Neutrophil (primary cell): ENCODE measurements around the gene GPR65.

Experiments used
- H3K27ac ChIP-seq: fragments of 200-600 bp; sonication (generic); 2 replicates; pipeline ENCODE4 v1.5.1; 2016; ENCODE audit warnings: mild to moderate bottlenecking, moderate library complexity
- H3K27me3 ChIP-seq: fragments of 200-600 bp; sonication (generic); 2 replicates; pipeline ENCODE4 v1.6.0; 2016; ENCODE audit warnings: mild to moderate bottlenecking
- H3K36me3 ChIP-seq: fragments of 200-600 bp; sonication (generic); 2 replicates; pipeline ENCODE4 v1.5.1; 2017
- H3K4me1 ChIP-seq, 2 experiments: fragments of 200-600 bp in 1 of 2; sonication (generic) in 1 of 2; 1 replicate in 1 of 2; 2 replicates in 1 of 2; pipeline versions ENCODE4 v1.5.1 to v1.6.1; 2013 to 2016; ENCODE audit warnings: low read depth in 1 of 2, low read length in 1 of 2, mild to moderate bottlenecking in 1 of 2, moderate library complexity in 1 of 2; ENCODE audit not compliant: control insufficient read depth in 1 of 2, insufficient read depth in 1 of 2
- H3K4me3 ChIP-seq, 2 experiments: fragments of 200-600 bp in 1 of 2; sonication (generic) in 1 of 2; 1 replicate in 1 of 2; 2 replicates in 1 of 2; pipeline ENCODE4 v1.5.1; 2013 to 2016; ENCODE audit warnings: low read depth in 1 of 2, low read length in 1 of 2, mild to moderate bottlenecking in 1 of 2, moderate library complexity in 1 of 2
- H3K9me3 ChIP-seq: fragments of 200-600 bp; sonication (generic); 2 replicates; pipeline ENCODE4 v1.5.1; 2016
- TF ChIP-seq, protein P1 (sequence below): fragments of 200-600 bp; sonication (generic); IDR thresholded peaks from 2 replicates; pipeline ENCODE4 v1.5.1; 2016; ENCODE audit warnings: antibody characterized with exemption

The GPR65 gene

DNA sequence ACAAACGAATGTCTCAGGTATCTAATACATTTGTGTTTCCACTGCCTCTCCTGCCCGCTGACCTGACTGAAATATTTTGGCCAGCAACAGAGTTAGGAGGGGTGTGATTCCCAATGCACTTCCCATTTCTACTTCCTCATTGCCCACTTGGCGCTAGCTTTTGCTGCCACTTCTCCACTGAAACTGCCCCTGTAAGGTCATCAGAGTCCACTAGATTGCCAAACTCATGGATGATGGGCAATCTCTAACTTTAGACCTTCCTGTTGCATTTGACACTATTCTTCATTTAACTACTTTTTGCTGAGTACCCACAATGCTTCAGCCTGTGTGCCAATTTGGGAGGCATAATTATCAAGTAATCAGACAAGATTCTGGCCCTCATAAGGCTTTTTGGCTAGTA, 40.8 kb downstream of the GPR65 start:
- peaks cover 0 to 21% of the 10 kb centered on the region in 2 experiments for H3K4me1 ChIP-seq
- H3K27ac ChIP-seq = peak overlapping the region; percentile 14
- no peaks in the 10 kb centered on the region for H3K27me3 ChIP-seq
- no peaks in the 10 kb centered on the region for H3K9me3 ChIP-seq
- H3K36me3 ChIP-seq = no peaks in the 10 kb centered on the region
- no peak overlapping the region for H3K4me3 ChIP-seq
- TF ChIP-seq, protein P1, sequence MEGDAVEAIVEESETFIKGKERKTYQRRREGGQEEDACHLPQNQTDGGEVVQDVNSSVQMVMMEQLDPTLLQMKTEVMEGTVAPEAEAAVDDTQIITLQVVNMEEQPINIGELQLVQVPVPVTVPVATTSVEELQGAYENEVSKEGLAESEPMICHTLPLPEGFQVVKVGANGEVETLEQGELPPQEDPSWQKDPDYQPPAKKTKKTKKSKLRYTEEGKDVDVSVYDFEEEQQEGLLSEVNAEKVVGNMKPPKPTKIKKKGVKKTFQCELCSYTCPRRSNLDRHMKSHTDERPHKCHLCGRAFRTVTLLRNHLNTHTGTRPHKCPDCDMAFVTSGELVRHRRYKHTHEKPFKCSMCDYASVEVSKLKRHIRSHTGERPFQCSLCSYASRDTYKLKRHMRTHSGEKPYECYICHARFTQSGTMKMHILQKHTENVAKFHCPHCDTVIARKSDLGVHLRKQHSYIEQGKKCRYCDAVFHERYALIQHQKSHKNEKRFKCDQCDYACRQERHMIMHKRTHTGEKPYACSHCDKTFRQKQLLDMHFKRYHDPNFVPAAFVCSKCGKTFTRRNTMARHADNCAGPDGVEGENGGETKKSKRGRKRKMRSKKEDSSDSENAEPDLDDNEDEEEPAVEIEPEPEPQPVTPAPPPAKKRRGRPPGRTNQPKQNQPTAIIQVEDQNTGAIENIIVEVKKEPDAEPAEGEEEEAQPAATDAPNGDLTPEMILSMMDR = no peak

DNA sequence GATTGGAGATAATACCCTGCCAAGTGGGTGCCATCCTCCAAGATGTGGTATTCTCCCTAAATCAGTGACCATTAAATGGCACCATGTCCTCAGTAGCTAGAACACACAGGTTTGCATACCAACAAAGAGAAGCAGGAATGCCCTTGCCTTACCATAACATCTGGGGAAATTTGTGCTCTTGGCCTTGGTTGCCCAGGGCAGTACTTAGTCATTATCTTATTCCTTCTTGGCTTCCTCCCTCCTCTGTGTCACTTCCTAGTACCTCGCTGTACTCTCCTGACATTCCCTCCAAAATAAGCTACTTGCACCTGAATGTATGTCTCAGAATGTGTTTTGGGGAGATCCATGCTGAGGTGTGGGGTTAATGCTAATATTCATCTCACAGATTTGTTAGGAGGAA, 43.4 kb downstream of the GPR65 start:
- TF ChIP-seq, protein P1 = no peak
- peaks cover 0 to 21% of the 10 kb centered on the region in 2 experiments for H3K4me1 ChIP-seq
- no peaks in the 10 kb centered on the region for H3K9me3 ChIP-seq
- no peaks in the 10 kb centered on the region for H3K27me3 ChIP-seq
- no peaks in the 10 kb centered on the region for H3K36me3 ChIP-seq
- no peak overlapping the region for H3K27ac ChIP-seq
- H3K4me3 ChIP-seq = no peak overlapping the region

DNA sequence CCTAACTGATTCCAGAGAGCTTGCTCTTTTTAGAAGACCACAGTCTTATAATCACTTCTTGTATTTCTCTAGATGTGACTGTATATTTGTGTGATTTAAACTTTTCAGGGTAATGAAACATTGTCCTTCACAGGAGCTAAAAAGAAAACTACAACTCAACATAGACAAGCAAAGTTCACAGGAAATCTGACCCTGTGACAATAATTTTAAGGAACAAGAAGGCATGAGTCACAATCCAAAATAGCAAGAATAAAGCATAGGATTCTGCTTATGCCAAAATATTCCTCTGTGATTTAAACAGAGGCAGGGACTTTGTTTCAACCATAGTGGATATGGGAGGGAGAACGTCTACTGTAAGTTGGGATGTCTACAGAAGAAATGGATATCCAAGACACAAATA, 44.3 kb downstream of the GPR65 start:
- Histone ChIP-seq H3K9me3 (no peaks in the 10 kb centered on the region), H3K27ac (no peak overlapping the region), H3K27me3 (no peaks in the 10 kb centered on the region), H3K4me3 (no peak overlapping the region), H3K4me1 (peaks cover 0 to 21% of the 10 kb centered on the region in 2 experiments), H3K36me3 (no peaks in the 10 kb centered on the region)
- TF ChIP-seq, protein P1 = no peak

DNA sequence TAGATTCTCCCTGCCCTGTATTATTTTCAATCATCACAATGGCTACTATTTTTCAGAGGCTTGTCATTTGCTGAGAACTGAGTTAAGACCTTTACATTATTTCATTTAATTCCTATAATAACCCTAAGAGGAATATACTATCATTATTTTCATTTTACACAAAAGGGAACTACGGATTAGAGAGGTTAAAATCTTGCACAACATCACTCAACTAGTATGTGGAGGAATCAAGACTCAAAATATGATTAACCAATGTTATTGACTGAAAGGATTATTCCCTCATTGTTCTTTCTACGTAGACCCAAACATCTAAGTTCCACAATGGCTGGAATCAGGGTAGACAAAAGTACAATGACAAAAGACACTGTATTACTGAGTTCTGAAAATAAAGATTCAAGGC, 45.0 kb downstream of the GPR65 start:
- no peaks in the 10 kb centered on the region for H3K36me3 ChIP-seq
- TF ChIP-seq, protein P1 = no peak

DNA sequence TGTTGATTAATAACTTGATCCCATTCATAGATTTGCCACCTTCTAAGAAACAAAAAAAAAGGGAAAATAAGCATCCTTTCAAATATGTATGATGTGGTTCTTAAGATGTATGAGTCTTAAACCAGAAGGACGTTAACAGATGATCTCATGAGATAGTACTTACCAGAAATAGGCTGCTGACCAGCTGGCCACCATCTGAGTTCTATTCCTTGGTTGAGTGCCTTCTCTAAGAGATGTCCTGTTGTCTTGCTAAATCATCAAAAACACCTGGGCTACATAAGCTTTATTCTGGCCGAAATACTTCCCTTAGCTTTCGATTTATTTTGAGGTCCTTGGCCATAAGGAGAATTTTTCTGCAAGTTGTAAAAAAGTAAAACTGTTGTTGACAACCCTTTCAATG, 55.6 kb downstream of the GPR65 start:
- Histone ChIP-seq H3K27me3 (peaks cover 6% of the 10 kb centered on the region), H3K27ac (no peak overlapping the region), H3K36me3 (no peaks in the 10 kb centered on the region), H3K9me3 (no peaks in the 10 kb centered on the region), H3K4me3 (no peak overlapping the region), H3K4me1 (no peaks in the 10 kb centered on the region)
- TF ChIP-seq, protein P1 = no peak

More for the DNA sequence above, 45.0 kb downstream of the GPR65 start:
- H3K4me3 ChIP-seq = no peak overlapping the region
- H3K4me1 ChIP-seq = peaks cover 0 to 18% of the 10 kb centered on the region in 2 experiments
- no peaks in the 10 kb centered on the region for H3K27me3 ChIP-seq
- H3K27ac ChIP-seq = no peak overlapping the region
- no peaks in the 10 kb centered on the region for H3K9me3 ChIP-seq

DNA sequence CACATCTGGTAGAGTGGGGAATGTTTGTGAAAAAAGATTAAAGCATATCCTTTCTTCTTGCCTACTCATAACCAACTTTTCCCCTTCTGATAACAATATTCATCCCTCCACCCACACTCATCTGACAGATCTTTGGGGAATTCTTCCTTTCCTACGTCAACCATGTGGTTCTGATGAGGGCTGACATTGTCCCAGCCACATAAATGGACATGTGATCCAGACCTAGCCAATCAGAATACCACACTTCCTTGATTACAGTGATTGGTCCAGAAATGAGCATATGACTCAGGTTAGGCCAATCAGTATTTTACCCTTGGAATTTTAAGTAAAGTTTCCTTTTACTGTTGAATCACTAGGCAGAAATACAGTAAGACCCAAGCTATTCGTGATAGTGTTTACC, 58.9 kb downstream of the GPR65 start:
- Histone ChIP-seq H3K9me3 (no peaks in the 10 kb centered on the region), H3K36me3 (no peaks in the 10 kb centered on the region), H3K4me3 (no peak overlapping the region), H3K27ac (no peak overlapping the region), H3K27me3 (peaks cover 12% of the 10 kb centered on the region), H3K4me1 (no peaks in the 10 kb centered on the region)
- TF ChIP-seq, protein P1 = no peak
